GM18951 (cell line): ENCODE measurements around the gene LATS1.
"Not testable (repeated sequence)": the region's sequence is repeated elsewhere in the genome, so short reads cannot be mapped to it uniquely, and the experiment has no call there.

Experiments used
- POLR2A ChIP-seq: IDR thresholded peaks from 4 replicates; pipeline ENCODE4 v1.6.1; 2011; ENCODE audit warnings: mild to moderate bottlenecking; ENCODE audit not compliant: insufficient read length, insufficient read depth; ENCODE audit errors: extremely low read depth
- in situ Hi-C: fragments of 300-500 bp; cut with MboI; formaldehyde crosslinking; loops from one replicate; pipeline ENCODE4 v1.12.0; 2022; ENCODE audit warnings: low sequenced_read_pairs, mixed read lengths, inconsistent platforms; ENCODE audit not compliant: unreplicated experiment

The LATS1 gene

DNA sequence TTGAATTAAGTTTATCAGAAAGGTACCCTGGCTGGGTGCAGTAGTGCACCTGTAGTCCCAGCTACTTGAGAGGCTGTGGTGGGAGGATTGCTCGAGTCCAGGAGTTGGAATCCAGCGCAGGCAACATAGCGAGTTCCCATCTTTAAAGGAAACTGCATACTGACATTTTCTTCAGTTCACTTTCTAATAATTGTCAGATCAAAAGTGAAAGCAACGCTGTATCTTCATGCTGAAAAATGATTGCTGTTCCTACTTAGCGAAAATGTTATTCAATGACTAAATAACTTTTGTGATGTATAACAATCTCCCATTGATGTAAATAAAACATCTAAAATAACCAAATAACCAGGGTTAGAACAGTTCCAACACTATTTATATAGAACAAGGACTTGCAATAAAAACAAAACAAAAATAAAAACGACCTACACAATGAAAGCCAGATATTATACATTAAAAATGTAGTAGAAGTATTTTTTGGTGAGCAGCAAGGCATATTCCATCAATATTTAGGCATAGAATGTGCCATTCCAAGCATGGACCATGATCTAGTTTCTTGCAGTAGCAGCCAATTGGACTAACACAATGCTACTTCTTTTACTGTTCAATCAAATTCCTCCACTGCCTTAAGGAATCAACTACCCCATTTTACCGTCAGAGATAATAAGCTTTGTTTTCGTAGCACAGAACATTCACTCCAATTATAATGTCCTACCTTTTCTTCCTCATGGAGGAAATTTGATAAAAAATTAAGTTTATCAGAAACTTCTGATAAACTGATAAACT is 1.5 kb downstream of the LATS1 start:
- in situ Hi-C loops, result no loop called here
- TF ChIP-seq POLR2A, result no peak

DNA sequence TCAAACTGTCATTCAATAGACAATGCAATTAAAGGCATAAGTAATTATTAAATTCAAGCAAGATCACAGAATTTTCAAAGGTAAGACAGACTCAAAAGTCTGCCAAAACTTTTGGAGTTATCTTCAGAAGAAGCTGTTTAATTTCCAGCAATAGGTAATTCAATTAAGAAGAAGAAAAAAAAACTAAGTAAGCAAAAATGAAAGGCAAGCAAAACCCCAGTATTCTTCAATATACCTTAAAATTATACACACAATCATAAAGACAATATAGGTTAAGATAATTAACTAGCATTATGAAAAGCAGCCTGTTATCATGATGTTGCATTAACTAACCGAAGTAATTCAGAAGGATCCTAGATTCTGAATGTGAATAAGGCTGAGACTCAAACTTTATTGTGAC is 3.5 kb downstream of the LATS1 start:
- no peak for TF ChIP-seq POLR2A
- in situ Hi-C loops, result no loop called here

DNA sequence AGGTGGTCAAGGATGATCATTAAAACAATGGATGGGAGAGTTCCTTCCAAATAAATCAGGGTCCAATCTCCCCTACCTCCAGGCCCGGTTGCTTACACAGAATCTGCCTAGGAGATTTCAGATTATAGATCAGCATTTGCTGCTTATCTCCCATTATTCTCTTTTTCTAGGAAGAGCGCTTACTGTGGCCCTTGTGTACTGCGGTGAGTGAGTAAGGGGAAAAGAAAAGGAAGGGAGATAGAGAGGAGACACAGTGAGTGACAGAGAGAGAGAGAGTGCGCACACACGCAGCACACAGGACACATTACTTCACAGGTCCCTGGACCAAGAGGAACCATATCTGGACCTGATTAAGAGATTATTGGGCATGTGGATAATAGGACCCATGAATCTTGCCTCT is 6.2 kb downstream of the LATS1 start:
- TF ChIP-seq POLR2A, result no peak
- in situ Hi-C loops, result no loop called here

DNA sequence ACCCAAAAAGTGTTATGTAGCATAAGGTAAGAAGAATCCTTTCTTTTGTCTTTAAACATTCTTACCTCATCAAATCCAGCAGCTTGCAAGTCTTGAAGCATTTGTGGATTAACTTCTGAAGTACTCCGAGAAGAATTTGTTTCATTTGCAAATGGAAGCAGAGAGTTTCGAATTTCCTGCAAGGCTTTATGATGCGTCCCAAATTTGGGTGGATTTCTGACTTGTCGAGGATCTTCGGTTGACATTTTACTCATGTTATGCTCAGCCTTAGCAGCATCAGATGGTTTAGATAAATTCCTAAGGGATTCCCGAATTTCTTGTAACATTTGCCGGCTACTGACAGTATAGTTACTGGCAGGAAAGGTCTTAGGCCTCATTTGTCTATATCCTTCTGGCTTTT is 16.2 kb downstream of the LATS1 start:
- TF ChIP-seq POLR2A, result no peak
- in situ Hi-C loops, result no loop called here

DNA sequence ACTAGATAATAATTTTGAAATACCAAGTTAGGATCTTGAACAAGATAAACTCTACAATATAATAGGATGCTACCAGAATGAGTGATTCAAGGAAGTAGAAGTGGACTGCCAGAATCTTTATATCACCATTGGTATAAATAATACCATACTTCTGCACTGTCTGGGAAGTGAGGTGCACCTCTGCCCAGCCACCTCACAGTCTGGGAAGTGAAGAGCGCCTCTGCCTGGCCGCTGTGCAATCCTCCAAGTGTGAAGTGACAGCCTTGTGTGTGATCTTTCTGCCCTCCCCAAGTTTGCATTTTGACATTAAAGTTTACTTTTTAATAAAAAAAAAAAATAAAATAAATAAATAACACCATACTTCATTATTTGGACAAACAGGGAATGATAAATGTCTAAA is 18.8 kb downstream of the LATS1 start:
- TF ChIP-seq POLR2A, result no peak
- in situ Hi-C loops, result no loop called here

DNA sequence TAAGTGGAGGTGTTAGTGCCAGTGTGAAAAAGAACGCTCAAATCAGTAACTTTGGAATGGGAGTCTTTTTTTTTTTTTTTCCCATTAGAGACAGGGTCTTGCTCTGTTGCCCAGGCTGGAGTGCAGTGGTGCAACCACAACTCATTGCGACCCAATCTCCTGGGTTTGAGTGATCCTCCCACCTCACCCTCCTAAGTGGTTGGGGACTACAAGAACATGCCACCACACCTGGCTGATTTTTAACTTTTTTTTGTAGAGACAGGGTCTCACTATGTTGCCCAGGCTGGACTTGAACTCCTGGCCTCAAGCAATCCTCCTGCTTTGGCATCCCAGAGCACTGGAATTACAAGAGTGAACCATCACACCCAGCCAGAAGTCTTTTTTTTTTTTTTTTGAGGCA is 19.7 kb downstream of the LATS1 start:
- TF ChIP-seq POLR2A, result no peak
- in situ Hi-C loops, result no loop called here

DNA sequence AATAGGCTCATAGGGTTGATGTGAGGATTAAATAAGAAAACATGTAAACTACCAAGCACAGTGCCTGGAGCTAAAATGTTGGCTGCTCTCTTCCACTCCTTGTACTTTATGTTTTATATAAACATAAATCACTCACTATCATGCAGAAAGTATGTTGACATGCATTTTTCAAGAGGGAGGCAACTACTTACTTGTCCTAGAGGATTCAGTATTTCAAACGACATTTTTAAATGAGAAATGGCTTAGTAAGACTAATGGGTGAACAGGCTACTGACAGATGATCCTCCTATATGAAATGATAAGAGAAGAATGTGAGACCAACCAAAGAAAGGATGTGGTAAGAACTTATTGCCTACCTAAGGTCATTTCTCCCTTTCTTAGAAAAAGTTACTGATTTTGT is 21.0 kb downstream of the LATS1 start:
- TF ChIP-seq POLR2A, result no peak
- in situ Hi-C loops, result no loop called here

DNA sequence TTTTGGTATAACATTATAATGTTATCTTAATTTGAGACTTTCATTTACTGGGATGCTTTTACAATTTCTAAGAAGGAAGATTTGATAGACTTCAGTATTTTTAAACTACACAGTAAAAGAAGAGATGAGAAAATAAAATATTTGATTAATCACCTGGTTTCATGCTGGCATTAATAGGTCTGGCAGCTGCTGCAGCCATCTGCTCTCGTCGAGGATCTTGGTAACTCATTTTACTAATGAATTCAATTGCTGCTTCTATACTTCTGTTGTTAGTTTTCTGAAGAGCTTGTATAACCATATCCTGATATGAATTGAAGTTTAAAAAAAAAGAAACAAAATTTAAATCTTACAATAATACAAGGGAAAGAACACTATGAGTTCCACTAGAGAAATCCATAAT is 23.0 kb downstream of the LATS1 start:
- TF ChIP-seq POLR2A, result no peak
- in situ Hi-C loops, result no loop called here

DNA sequence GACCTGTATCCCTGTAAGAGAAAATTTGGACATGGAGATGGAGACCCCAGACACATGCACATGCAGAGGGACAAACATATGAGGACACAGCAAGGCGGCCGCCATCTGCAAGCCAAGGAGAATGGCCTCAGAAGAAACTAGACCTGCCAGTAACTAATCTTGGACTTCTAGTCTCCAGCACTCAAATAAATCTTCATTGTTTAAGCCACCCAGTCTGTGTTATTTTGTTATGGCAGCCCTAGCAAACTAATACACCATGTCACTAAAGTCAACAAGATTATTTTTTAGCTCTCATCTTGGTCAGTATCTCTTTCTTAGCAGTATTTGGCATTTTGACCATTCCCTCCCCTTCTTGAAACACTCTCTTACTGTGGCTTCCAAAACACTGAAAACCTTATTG is 26.7 kb downstream of the LATS1 start:
- no peak for TF ChIP-seq POLR2A
- in situ Hi-C loops, result no loop called here

DNA sequence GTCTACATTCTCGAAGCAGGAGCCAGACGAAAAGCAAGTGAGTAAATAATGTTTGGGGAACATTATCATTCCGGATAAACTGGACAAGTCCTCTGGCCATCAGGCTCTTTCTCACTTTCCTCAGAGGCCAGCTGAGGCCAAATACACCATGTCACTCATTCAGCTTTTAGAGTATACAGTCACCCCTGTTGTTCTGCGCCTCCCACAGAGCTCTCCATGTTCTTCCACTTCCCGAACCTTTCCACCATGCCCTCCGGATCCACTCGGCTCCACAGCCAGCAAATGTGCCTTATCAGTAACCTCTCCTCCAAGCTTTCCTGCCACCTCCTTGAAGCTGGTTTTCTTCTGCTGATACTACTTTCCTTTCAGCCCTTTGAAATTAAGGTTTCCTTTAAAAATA is 31.7 kb downstream of the LATS1 start:
- no peak for TF ChIP-seq POLR2A
- in situ Hi-C loops, result no loop called here

DNA sequence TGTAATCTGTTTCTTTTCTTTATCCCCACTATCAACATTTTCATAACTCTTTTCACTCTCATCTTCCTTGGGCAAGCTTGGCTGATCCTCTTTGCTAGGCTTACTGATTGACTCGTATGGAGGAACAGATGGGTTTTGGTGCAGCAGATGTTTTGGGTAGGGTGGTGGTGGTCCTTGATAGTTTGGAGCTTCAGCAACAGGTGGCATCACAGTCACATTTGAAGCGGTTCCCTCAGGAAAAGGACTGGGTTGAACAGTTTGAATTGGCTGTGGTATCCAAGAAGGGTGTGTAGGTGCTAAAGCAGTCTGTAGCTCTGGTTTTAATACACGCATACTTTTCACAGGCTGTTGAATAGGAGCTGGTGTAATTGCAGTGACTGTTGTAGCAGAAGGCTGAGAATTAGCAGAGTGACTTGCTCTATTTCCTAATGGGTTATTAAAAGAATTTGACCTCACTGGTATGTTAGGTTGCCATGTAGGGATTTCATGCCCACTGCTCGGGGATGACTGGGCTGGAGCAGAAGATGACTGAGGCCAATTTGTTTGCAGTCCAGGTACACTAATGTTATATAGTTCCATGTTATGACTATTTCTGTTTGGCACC is 34.5 kb downstream of the LATS1 start:
- TF ChIP-seq POLR2A, result no peak
- in situ Hi-C loops, result no loop called here

DNA sequence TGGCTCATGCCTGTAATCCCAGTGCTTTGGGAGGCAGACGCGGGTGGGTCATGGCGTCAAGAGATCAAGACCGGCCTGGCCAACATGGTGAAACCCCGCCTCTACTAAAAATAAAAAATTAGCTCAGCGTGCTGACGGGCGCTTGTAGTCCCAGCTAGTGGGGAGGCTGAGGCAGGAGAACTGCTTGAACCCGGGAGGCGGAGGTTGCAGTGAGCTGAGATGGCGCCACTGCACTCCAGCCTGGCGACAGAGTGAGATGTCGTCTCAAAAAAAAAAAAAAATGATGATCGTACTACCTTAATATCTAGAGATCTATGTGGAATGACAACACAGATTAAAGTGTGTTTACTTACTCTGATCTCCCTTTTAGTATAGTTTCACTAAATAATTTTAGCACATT is 36.1 kb downstream of the LATS1 start:
- in situ Hi-C loops, result not testable (repeated sequence)

DNA sequence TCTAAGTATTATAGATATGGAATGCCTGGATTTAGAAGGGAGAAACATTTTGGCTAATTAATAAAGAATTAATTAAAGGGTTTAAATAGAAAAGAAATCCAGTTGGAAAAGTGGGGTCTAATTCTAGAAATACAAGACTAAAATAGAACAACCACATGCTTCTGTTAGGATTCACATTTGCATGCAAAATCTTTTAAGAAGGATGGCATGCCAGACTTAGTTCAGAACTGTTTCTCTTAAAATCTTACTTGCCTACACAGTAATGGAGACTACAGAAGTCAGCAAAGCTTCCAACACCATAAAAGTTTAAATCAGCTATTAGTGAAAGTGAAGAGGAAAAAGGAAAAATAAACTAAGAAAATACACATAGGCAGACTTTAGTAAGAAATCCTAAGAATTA is 36.7 kb downstream of the LATS1 start:
- in situ Hi-C loops, result no loop called here
- TF ChIP-seq POLR2A, result no peak

DNA sequence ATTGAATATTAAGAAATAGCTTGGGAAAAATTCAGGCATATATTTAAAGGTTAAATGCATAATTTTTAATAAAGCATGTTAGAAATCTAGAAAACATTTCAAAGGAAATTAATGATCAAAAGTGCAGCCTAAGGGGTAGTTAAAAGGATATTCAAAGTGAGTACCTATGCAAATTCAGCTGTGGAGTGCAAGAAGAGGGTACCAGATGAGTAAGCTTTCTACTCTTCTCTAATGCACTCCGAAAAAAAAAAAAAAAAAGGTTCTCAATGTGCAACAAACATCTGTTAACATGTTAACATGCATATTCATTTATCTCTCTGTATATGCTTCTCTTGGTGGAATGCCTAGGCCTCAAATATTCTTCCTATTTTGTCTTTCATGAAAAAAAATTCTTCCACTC is 37.4 kb downstream of the LATS1 start:
- in situ Hi-C loops, result no loop called here
- no peak for TF ChIP-seq POLR2A

DNA sequence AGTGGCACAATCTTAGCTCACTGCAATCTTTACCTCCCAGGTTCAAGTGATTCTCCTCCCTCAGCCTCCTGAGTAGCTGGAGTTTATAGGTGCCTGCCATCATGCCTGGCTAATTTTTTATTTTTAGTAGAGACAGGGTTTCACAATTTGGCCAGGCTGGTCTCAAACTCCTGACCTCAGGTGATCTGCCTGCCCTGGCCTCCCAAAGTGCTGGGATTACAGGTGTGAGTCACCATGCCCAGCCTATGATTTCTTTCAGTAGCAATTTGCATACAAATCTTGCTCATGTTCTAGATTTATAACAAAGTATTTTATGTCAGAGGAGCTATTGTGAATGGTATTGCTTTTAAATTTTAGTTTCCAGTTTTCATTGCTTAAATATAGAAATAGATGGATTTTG is 45.6 kb downstream of the LATS1 start:
- in situ Hi-C loops, result not testable (repeated sequence)
